Right ventricle myocardium inferior (tissue), 1 donor: ENCODE data around the gene FBXW12. TPM values are rescaled to one million over a fixed set of nuclear protein-coding genes. Genes with fewer than 3 reads are reported as not detected.

Experiments
- total RNA-seq: library from RNA; stranded (reverse); fragmentation: NEBNext Ultra II Directional; extraction: Animal tissue kit (Norgen Biotek cat#: 25700); gene quantifications from one replicate; pipeline ENCODE4 v1.2.1, GENCODE V29; 2021
- donor health status: DM: no; HTN: yes; CAD: no; lungs with severe emphysema.

Gene FBXW12
- total RNA-seq, 1 donor from 2014 or later: not detected

Other genes with a start within 250 kb of the FBXW12 start
- 1.1 TPM for gene CDC25A, start 183.8 kb upstream of the FBXW12 start, total RNA-seq
- gene CAMP, start 148.7 kb upstream of the FBXW12 start, total RNA-seq: 1.5 TPM
- gene ZNF589, start 131.1 kb upstream of the FBXW12 start, total RNA-seq: 6.2 TPM
- gene NME6, start 70.9 kb upstream of the FBXW12 start, total RNA-seq: 20.0 TPM
- not detected for gene SPINK8, start 38.6 kb upstream of the FBXW12 start, total RNA-seq
- gene PLXNB1, start 57.9 kb downstream of the FBXW12 start, total RNA-seq: 45.4 TPM
- 13.3 TPM for gene CCDC51, start 67.9 kb downstream of the FBXW12 start, total RNA-seq
- 251 TPM for gene TMA7, start 68.0 kb downstream of the FBXW12 start, total RNA-seq
- gene ATRIP, start 74.5 kb downstream of the FBXW12 start, total RNA-seq: 3.2 TPM
- 57.3 TPM for gene SHISA5, start 132.0 kb downstream of the FBXW12 start, total RNA-seq
- 2.4 TPM for gene PFKFB4, start 184.6 kb downstream of the FBXW12 start, total RNA-seq
- not detected for gene UCN2, start 191.6 kb downstream of the FBXW12 start, total RNA-seq
- gene COL7A1, start 223.1 kb downstream of the FBXW12 start, total RNA-seq: 14.9 TPM
- gene UQCRC1, start 237.4 kb downstream of the FBXW12 start, total RNA-seq: 1,186 TPM
- not detected for gene TMEM89, start 249.6 kb downstream of the FBXW12 start, total RNA-seq